ENCODE data around the gene PVRIG. TPM values are rescaled to one million over a fixed set of nuclear protein-coding genes. Genes with fewer than 3 reads are reported as not detected.
"Not testable (repeated sequence)": the region's sequence is repeated elsewhere in the genome, so short reads cannot be mapped to it uniquely, and the experiment has no call there.

PVRIG gene
- 1.2 TPM for total RNA-seq

DNA sequence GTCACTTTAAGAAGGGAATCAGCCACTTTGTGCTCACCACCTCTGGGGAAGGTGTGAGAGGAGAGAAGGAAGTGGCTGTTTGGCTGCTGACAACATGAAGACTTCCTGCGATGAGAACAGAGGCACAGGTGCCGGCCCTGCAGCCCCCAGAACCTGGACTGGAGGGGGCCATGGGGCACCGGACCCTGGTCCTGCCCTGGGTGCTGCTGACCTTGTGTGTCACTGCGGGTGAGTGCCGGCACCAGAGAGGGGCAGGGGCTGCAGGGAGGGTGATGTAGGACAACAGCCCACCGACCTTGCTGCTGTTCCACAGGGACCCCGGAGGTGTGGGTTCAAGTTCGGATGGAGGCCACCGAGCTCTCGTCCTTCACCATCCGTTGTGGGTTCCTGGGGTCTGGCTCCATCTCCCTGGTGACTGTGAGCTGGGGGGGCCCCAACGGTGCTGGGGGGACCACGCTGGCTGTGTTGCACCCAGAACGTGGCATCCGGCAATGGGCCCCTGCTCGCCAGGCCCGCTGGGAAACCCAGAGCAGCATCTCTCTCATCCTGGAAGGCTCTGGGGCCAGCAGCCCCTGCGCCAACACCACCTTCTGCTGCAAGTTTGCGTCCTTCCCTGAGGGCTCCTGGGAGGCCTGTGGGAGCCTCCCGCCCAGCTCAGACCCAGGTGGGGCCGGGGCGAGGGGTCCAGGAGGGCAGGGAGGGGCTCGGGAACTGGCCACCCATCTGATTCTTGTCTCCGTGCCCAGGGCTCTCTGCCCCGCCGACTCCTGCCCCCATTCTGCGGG, at the start of gene PVRIG:
TSS of gene PVRIG (plus strand) at position 149 of the 785 bp plus-strand sequence. CDS start at position 171, 22 bp downstream.
- ATAC-seq; intact Hi-C loops (cut with DNase I); DNase-seq (ENCODE audit: low spot score): not testable (repeated sequence)

DNA sequence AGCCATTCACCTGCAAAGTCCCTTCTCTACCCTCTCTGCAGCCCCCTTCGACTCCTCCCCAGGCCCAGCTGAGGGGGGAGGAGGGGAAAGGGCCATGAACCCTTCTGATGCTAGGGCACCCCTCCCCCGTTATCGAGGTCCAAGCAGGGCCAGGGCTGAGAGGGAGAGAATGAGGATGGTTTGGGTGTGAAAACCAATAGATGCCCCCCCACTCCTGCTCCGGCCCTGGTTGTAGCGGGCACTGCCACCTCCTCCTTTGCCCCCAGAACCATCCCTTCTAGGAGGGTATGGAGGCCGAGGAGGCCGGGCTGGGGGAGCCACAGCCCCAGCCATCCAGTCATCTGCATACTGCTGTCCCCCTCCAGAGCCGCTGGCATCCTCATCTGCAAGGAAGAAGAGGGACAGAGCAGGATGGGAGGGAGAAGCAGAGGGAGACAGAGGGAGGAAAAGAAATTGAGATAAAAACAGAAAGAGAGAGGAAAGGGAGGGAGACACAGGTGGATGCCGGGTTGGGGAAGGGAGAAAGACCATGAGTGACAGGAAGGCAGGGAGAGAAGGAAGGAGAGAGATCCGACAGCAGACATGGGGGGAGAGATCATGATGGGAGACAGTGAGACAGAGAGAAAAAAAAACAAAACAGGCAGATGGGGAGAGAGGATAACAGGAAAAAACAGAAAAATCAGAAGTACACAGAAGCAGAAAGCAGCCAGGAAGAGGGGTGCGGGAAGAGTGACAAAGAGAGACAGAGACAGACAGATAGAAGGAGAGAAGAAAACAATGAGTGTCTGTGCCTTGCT, 49.5 kb upstream of the PVRIG start:
- no peak for DNase-seq (ENCODE audit: low spot score)
- ATAC-seq: no peak
- intact Hi-C loops (cut with DNase I): no loop called here

DNA sequence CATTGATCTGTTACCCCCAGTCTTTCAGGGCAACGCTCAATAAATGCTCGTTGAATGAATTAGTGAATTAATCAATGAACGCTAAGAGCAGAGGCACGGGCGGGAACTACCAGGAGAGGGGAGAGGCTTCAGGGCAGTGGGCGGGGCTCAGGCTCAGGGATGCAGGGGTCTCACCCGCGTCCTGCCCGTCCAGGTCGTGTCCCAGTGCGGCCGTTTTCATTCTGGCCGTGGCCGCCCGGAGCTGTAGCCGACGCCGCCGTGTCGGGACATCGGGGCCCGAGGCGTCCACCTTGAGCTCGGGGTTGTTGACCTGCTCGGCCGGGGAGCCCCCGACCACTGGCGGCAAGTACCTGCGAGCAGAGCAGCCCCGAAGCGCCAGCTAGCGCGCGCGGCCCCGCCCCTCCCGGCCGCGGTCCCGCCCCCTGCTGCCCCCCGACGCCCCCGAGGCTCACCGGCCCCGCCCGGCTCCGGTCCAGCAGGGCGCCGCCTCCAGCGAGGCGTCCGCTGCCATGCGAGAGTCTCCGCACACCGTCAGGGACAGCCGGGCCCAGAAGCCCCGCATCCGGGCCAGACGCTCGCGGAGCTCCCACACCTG, 48.6 kb upstream of the PVRIG start:
- ATAC-seq (no peak), DNase-seq (ENCODE audit: low spot score) (no peak)
- intact Hi-C loops (cut with DNase I): no loop called here

DNA sequence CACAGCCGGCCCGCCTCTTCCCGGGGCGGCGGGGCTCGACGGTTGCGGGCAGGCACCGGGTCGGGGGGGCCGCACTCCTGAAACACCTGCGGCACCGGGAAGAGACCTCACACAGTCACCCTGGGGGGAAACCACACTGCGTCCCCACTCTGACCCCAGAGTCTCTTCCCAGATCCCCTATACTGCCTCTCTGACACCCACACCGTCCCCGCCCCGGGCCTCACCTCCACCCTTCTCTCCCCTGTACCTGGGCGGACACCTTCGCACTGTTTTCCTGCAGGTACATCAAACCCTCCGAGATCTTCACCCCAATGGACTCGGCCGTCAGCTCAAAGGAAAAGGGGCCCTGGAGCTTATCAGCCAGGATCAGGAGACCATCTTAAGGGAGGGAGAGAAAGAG, 47.9 kb upstream of the PVRIG start:
- intact Hi-C loops (cut with DNase I): no loop called here
- no peak for DNase-seq (ENCODE audit: low spot score)
- ATAC-seq: no peak

DNA sequence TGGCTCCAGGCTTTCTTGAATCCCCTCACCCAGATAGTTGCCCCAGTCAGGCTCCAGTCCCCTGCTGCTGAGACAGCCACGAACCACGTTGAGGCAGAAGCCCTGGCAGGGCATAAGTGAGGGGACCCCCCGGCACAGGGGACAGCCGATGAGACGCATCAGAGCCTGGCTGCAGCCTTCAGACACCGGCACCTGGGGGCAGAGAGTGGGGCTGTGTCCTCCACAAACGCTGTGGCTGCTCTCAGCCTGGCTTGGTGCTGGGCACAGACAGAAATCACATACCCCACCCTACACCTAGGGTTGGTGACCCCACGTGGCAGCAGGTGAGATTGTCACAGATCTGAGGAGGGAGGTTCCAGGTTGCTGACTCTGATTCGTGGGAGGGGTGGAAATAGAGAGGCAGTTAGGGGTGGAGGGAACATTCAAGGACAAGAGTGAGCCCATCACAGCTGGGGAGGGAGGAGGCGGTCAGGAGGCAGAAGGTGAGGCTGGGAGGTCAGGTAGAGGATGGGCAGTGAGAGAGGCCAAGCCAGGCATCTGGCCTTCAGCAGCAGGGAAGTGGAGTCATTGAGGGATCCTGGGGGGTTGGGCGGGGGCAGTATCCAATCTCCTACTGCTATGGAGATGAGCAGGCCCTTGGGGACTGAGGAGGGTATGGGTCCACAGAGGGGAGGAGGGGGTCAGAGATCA, 45.8 kb upstream of the PVRIG start:
- intact Hi-C loops (cut with DNase I): no loop called here
- no peak for ATAC-seq
- no peak for DNase-seq (ENCODE audit: low spot score)

DNA sequence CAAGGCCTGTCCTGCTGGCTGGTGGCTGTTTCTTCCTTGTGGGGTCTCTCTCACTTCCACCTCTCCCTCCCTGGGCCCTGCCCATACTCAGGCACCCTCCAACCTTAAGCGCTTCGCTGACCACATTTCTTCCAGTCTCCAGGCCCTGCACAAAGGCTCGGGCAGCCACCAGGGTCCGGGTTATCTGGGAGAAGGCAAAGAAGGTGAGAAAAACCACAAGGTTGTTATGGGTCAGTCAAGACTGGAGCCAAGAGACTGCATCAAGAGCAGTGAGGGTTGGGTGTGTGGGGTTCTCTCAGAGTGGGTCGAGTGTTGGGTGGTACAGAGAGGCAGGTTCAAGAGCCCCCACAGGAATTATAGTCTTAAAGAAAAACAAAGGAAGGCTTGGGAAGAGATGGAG, 45.2 kb upstream of the PVRIG start:
- intact Hi-C loops (cut with DNase I): no loop called here
- no peak for DNase-seq (ENCODE audit: low spot score)

DNA sequence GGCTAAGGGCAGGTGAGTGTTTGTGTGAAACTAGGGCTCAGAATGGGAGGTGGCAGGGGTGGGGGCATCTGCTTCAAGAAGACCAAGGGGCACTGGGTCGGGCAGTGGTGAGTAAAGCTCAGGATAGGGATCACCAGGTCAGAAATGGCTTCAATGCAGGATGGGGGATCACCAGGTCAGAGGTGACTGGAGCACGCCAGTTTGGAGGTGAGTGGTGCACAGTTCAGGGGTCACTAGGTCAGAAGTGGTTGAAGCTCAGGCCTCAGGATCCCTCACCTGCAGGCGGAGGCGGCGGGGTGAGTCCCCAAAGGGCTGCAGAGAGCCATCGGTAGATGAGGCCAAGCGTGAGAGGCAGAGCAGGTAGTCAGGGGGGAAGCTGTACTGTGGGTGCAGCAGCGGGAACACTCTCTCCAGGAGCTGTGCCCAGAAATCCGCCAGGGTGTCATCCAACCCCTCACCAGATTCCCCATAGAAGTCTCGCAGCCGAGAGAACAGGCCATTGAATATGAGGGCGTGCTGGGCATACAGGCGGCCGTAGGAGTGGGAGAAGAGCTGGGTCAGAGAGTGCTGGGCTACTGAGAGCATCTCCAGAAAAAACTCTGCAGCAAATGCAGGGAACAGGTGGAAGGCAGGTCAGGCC, 44.3 kb upstream of the PVRIG start:
- DNase-seq (ENCODE audit: low spot score) (no peak), ATAC-seq (no peak)
- intact Hi-C loops (cut with DNase I): no loop called here

More for the DNA sequence above, 45.2 kb upstream of the PVRIG start:
- ATAC-seq: no peak

DNA sequence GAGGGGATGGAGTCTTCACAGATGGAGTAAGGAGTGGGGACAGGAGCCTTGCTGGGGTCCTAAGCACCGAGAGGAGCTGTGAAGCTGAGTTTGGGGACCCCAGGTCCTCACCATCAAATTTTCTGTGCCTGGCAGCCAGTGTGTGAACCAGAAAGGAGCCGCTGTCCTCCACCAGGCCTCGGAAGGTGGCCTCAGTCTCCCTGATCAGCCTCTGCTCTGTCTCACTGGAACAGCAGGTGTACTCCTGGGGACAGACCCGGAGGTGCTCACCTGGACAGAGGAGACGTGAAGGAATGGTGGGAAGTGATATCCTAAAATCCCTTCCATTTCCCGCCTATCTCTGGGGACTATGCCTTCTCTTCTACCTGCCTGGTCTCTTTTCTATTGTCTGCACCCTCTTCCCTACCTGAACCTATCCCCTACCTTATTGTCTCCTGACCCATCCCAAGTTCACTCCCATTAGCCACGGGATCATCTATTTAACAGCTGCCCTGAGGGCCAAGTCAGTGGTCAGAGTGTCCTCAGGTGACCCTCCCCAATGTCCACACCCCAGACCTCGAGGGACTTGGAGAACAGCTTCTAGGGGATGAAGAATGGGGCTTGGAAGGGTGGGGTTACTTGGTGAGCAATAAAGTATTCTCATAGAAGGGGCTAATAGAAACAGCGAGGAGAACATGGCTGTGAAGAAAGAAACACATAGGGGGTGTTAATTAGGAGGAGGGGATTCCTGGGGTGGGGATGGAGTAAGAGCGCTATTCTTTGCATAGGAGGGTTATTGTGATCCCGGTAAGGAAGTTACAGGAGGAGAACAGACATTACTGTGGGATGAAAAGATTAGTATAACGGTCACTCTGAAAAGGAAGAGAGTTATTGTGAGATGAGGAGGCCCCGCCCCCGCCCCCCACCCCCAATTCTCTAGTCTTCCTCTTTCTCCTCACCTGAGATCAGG, 43.4 kb upstream of the PVRIG start:
- intact Hi-C loops (cut with DNase I): no loop called here
- ATAC-seq (no peak), DNase-seq (ENCODE audit: low spot score) (no peak)

DNA sequence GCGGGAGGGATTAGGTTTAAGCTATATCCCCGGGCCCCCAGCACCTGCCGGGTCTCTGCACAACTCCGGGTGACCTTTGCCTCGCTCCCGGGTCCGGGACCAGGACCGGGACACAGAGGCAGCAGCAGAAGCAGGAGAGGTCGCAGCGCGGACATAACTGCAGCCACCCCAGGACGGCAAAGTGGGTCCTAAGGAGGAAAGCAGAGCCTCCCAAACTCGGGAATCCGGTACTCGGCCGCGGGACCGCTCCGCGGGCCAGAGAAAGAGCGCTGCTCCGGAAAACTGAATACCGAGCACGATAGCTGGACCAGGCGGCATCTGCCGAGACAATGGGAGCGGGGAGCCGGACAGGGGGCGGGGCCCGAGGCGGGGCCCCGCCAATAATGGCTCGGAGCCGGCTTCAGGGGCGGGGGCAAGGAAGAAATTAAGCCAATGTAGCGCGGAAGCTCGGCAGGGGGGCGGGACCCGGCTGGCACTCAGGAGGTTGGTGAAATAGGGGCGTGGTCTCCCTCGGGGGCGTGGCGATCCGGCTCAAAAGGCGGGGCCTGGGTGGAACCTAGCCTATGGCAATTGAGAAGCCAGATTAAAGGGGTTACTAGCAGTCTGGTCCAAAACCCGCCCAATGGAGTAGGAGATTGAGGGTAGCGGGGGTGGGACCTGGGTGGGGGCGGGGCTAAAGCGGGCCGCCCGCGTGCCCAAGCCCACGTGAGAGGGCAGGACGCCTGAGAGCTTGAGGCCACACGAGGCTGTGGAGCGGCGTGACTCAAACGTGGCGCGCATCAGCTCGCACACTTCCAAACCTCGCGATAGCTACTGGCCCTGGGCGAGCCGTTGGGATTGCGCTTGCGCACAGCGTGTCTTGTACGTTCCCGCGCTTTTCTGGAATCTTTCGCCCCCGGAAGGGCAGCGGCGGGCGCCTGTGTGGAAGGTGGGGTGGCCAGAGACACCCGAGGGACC, 42.4 kb upstream of the PVRIG start, which contains the start of the genes GPC2 and STAG3:
TSS of gene GPC2 (minus strand) at position 337 of the 957 bp plus-strand sequence. CDS start at position 155, 182 bp downstream.
TSS of gene STAG3 (plus strand) at position 874 of the 957 bp plus-strand sequence. CDS start 2,639 bp downstream, outside the sequence.
- ATAC-seq: peak; percentile 97
- DNase-seq (ENCODE audit: low spot score): peak; percentile 98
- intact Hi-C loops (cut with DNase I): no loop called here

DNA sequence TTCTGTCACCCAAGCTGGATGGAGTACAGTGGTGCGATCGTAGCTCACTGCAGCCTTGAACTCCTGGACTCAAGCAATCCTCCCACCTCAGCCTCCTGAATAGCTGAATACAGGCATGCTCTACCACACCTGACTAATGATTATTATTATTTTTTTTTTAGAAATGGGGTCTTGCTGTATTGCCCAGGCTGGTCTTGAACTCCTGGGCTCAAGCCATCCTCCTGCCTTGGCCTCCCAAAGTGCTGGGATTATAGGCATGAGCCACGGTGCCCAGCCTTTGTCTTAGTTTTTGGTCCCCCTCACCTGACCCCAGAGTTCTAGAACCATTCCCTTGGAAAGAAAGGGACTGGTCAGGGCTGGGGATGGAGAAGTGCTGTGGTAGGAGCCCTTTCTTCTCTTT, 39.7 kb upstream of the PVRIG start:
- intact Hi-C loops (cut with DNase I); DNase-seq (ENCODE audit: low spot score); ATAC-seq: not testable (repeated sequence)

DNA sequence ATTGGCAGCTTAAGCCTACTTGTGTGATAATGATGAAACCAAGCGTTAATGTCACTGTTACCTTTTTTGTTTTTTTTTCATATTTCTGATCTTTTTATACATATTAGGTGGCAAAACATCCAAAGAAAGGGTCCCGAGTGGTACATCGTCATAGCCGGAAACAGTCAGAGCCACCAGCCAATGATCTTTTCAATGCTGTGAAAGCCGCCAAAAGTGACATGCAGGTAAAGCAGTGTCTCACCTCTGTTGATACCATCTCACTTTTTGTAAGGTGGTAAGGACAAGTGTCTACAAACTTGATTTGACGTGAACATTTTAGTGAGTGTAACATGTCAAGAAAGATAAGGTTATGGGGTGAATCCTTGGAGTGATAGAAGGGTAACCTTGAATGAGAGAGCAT, 37.1 kb upstream of the PVRIG start:
- intact Hi-C loops (cut with DNase I); DNase-seq (ENCODE audit: low spot score); ATAC-seq: not testable (repeated sequence)

DNA sequence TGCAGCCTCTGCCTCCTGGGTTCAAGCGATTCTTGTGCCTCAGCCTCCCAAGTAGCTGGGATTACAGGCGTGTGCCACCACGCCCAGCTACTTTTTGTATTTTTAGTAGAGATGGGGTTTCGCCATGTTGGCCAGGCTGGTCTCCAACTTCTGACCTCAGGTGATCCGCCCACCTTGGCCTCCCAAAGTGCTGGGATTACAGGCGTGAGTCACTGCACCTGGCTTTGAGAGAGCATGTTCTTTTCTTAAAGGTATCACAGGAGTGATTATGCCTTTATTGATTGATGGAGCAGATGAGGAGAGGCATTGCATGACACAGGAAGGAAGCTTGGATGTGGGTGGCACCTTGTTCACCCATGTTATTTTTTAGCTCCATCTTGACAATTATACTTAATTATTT, 36.7 kb upstream of the PVRIG start:
- ATAC-seq; intact Hi-C loops (cut with DNase I); DNase-seq (ENCODE audit: low spot score): not testable (repeated sequence)

DNA sequence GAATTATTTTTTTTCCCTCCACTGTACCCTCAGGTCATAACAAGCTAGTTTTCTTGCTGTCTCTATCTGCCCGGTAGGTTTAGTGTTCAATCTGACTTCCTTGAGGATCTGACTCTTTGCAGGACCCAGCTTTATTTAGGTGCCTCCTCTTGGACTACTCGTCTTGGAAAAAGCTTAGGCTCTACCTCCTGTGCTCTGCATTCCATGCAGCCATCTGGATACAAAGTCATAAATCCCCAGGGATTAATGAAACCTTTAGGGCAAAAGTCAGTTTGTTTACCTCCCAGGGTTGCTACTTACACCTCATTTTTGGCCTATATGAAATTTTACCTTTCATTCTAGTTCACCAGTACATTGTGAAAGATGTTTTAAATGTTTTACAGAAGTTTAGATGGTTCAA, 34.0 kb upstream of the PVRIG start:
- no peak for ATAC-seq
- intact Hi-C loops (cut with DNase I): no loop called here
- no peak for DNase-seq (ENCODE audit: low spot score)

DNA sequence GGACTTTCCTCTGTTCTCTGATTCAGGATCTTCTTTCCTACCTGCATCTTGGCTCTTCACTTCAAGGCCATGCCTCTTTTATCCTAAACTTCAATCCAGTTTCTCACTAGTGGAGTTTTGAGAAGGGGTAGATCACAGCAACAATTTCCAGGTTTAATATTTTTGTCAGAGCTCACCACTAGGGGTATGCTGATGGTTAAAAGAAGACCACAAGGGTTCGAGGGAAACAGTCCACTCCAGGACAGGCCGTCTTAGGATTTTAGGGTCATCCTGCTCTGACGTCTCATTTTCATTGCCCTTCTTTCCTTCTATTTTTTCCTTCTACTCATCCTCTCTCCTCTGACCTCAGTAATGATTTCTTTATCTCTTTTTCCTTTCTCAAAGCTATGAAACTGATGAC, 30.7 kb upstream of the PVRIG start:
- intact Hi-C loops (cut with DNase I): no loop called here
- DNase-seq (ENCODE audit: low spot score): no peak
- ATAC-seq: no peak

DNA sequence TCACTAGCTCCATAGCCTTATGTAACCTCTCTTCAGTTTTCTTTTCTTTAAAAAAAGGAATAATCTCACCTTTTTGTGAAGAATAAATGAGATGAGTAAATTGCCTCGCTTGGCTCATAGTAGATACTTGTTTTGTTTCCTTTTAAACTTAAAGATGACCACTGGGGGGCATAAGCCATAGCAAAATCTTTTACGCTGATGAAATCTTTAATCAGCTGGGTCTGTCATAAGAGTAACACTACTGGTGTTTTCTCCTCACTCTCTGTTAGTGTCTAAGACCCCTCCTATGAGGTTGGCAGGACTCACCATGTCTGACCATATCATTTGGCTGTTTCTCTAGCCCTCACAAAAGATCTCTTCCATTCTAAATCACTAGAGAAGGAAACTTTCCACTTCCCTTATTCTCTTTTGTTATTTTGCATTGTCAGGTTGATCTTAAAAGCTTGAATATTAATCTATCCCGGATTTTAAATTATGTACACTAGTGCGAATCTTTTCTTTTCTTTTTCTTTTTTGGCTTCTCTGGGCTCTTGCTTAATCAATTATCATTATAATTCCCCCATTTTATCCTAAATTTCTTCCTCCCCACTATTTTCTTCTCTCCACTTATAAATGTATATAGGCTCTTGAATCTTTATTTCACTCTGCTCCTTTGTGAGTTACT, 29.6 kb upstream of the PVRIG start:
- intact Hi-C loops (cut with DNase I): no loop called here

DNA sequence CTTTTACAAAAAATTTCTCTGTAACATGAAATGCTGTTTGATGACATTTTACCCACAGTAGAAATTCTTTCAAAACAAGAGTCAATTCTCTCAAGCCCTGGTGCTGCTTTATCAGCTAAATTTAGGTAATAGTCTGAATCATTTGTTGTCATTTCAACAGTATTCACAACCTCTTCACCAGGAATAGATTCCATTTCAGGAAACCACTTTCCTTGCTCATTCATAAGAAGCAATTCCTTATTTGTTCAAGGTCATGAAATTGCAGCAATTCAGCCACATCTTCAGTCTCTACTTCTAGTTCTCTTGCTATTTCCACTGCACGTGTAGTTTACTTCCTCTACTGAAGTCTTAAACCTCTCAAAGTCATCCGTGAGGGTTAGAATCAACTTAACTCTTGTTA, 28.0 kb upstream of the PVRIG start:
- DNase-seq (ENCODE audit: low spot score) (no peak), ATAC-seq (no peak)
- intact Hi-C loops (cut with DNase I): no loop called here

More for the DNA sequence above, 29.6 kb upstream of the PVRIG start:
- no peak for DNase-seq (ENCODE audit: low spot score)
- ATAC-seq: peak; percentile 48

Data from sciatic nerve (tissue), 2 donors.